Adipocyte (in vitro differentiated cells): ENCODE data around the gene MALSU1.
A peak's percentile ranks its signal among the peaks of the same experiment; 100 is the strongest.

ENCODE experiments used
- DNase-seq: peaks from one replicate; pipeline ENCODE4 v3.0.0-alpha.2; 2015; ENCODE audit warnings: low read depth
- H3K27me3 ChIP-seq: replicated peaks from 2 replicates; pipeline ENCODE4 v1.7.0; 2013; ENCODE audit warnings: mild to moderate bottlenecking, low read length, moderate library complexity; ENCODE audit not compliant: control insufficient read depth, insufficient read depth
- H3K36me3 ChIP-seq: 2 replicates; pipeline ENCODE4 v1.7.0; 2013; ENCODE audit warnings: low read length, mild to moderate bottlenecking, moderate library complexity; ENCODE audit not compliant: control insufficient read depth, insufficient read depth, severe bottlenecking
- H3K4me1 ChIP-seq: 2 replicates; pipeline ENCODE4 v1.7.0; 2013; ENCODE audit warnings: mild to moderate bottlenecking, low read length, moderate library complexity; ENCODE audit not compliant: control insufficient read depth, insufficient read depth
- H3K4me3 ChIP-seq: 2 replicates; pipeline ENCODE4 v1.7.0; 2013; ENCODE audit warnings: mild to moderate bottlenecking, low read length, moderate library complexity
- H3K9ac ChIP-seq: 2 replicates; pipeline ENCODE4 v1.7.0; 2013; ENCODE audit warnings: mild to moderate bottlenecking, low read length, moderate library complexity
- H3K9me3 ChIP-seq: 2 replicates; pipeline ENCODE4 v1.7.0; 2013; ENCODE audit warnings: mild to moderate bottlenecking, low read length, moderate library complexity; ENCODE audit not compliant: control insufficient read depth

MALSU1 gene

GRCh38 chr7:23290993-23291392 lies 8.1 kb upstream of the MALSU1 start:
- no peak for DNase-seq
- Histone ChIP-seq H3K4me1 (peaks cover 5% of the 10 kb centered on the region), H3K9ac (no peak overlapping the region), H3K9me3 (no peaks in the 10 kb centered on the region), H3K4me3 (no peak overlapping the region), H3K36me3 (no peaks in the 10 kb centered on the region), H3K27me3 (no peaks in the 10 kb centered on the region)

- Histone ChIP-seq H3K9me3 (no peaks in the 10 kb centered on the region), H3K4me1 (peaks cover 5% of the 10 kb centered on the region), H3K36me3 (no peaks in the 10 kb centered on the region), H3K4me3 (no peak overlapping the region), H3K9ac (no peak overlapping the region), H3K27me3 (no peaks in the 10 kb centered on the region)
- DNase-seq: no peak
Observed at GRCh38 chr7:23291957-23292560, 7.1 kb upstream of the MALSU1 start.

GRCh38 chr7:23292623-23293022 lies 6.5 kb upstream of the MALSU1 start:
- Histone ChIP-seq H3K4me1 (peaks cover 5% of the 10 kb centered on the region), H3K9ac (no peak overlapping the region)

GRCh38 chr7:23293500-23294073 lies 5.6 kb upstream of the MALSU1 start:
- H3K4me1 ChIP-seq: peaks cover 10% of the 10 kb centered on the region
- no peak overlapping the region for H3K4me3 ChIP-seq
- no peaks in the 10 kb centered on the region for H3K9me3 ChIP-seq
- H3K9ac ChIP-seq: no peak overlapping the region
- H3K27me3 ChIP-seq: no peaks in the 10 kb centered on the region
- no peaks in the 10 kb centered on the region for H3K36me3 ChIP-seq
- no peak for DNase-seq

More at GRCh38 chr7:23292623-23293022, 6.5 kb upstream of the MALSU1 start:
- no peak for DNase-seq
- Histone ChIP-seq H3K27me3 (no peaks in the 10 kb centered on the region), H3K4me3 (no peak overlapping the region), H3K36me3 (no peaks in the 10 kb centered on the region), H3K9me3 (no peaks in the 10 kb centered on the region)

- H3K36me3 ChIP-seq: no peaks in the 10 kb centered on the region
- no peaks in the 10 kb centered on the region for H3K9me3 ChIP-seq
- no peak overlapping the region for H3K4me3 ChIP-seq
- peaks cover 14% of the 10 kb centered on the region for H3K4me1 ChIP-seq
- no peaks in the 10 kb centered on the region for H3K27me3 ChIP-seq
- no peak for DNase-seq
- H3K9ac ChIP-seq: no peak overlapping the region
Observed at GRCh38 chr7:23294549-23295400, 4.4 kb upstream of the MALSU1 start.

GRCh38 chr7:23295401-23295697 lies 3.8 kb upstream of the MALSU1 start:
- Histone ChIP-seq H3K36me3 (no peaks in the 10 kb centered on the region), H3K9ac (no peak overlapping the region), H3K9me3 (no peaks in the 10 kb centered on the region), H3K27me3 (no peaks in the 10 kb centered on the region), H3K4me3 (no peak overlapping the region), H3K4me1 (peaks cover 19% of the 10 kb centered on the region)
- DNase-seq: no peak

- Histone ChIP-seq H3K9me3 (no peaks in the 10 kb centered on the region), H3K4me3 (peak overlapping the region; percentile 100), H3K27me3 (no peaks in the 10 kb centered on the region), H3K4me1 (peaks cover 35% of the 10 kb centered on the region), H3K9ac (peak overlapping the region; percentile 98), H3K36me3 (peaks cover 14% of the 10 kb centered on the region)
- peak; percentile 54 for DNase-seq
Observed at GRCh38 chr7:23298141-23298881, 828 bp upstream of the MALSU1 start.

GRCh38 chr7:23299770-23300300 lies 696 bp downstream of the MALSU1 start:
- Histone ChIP-seq H3K36me3 (peaks cover 20% of the 10 kb centered on the region), H3K9ac (peak overlapping the region; percentile 98), H3K27me3 (no peaks in the 10 kb centered on the region), H3K9me3 (no peaks in the 10 kb centered on the region), H3K4me3 (peak overlapping the region; percentile 100), H3K4me1 (peaks cover 35% of the 10 kb centered on the region)
- DNase-seq: peak; percentile 52

GRCh38 chr7:23306936-23307521 lies 7.9 kb downstream of the MALSU1 start:
- H3K9me3 ChIP-seq: no peaks in the 10 kb centered on the region
- DNase-seq: no peak
- peaks cover 77% of the 10 kb centered on the region for H3K36me3 ChIP-seq

GRCh38 chr7:23308754-23309153 lies 9.6 kb downstream of the MALSU1 start:
- H3K36me3 ChIP-seq: peaks cover 79% of the 10 kb centered on the region
- no peaks in the 10 kb centered on the region for H3K9me3 ChIP-seq
- no peaks in the 10 kb centered on the region for H3K4me1 ChIP-seq

More at GRCh38 chr7:23306936-23307521, 7.9 kb downstream of the MALSU1 start:
- no peaks in the 10 kb centered on the region for H3K27me3 ChIP-seq
- H3K4me3 ChIP-seq: no peak overlapping the region
- H3K9ac ChIP-seq: no peak overlapping the region
- peaks cover 7% of the 10 kb centered on the region for H3K4me1 ChIP-seq

More at GRCh38 chr7:23308754-23309153, 9.6 kb downstream of the MALSU1 start:
- Histone ChIP-seq H3K9ac (no peak overlapping the region), H3K27me3 (no peaks in the 10 kb centered on the region), H3K4me3 (no peak overlapping the region)
- DNase-seq: no peak
